Thoracic aorta (tissue), 2 donors: Measurements from ENCODE around the gene FXYD3. TPM values are rescaled to one million over a fixed set of nuclear protein-coding genes. Genes with fewer than 3 reads are reported as not detected.

Experiments
- ATAC-seq: fragments of 150-250 bp; one replicate; pipeline ENCODE4 v1.8.0; 2017; ENCODE audit warnings: low read depth; ENCODE audit not compliant: insufficient number of reproducible peaks, low FRiP score
- DNase-seq: peaks from one replicate; pipeline ENCODE4 v3.0.0-alpha.2; 2020; ENCODE audit warnings: low spot score
- H3K27ac ChIP-seq, 2 donors: fragments of 200-600 bp; sonication (generic); 1 replicate in 1 of 2; 2 replicates in 1 of 2; pipeline ENCODE4 v1.5.1; 2016; ENCODE audit warnings: mild to moderate bottlenecking in 2 of 2, moderate library complexity in 2 of 2
- H3K27me3 ChIP-seq: fragments of 200-600 bp; sonication (generic); replicated peaks from 2 replicates; pipeline ENCODE4 v1.6.0; 2016; ENCODE audit warnings: mild to moderate bottlenecking; ENCODE audit not compliant: insufficient read depth
- H3K36me3 ChIP-seq: fragments of 200-600 bp; sonication (generic); one replicate; pipeline ENCODE4 v1.5.1; 2016
- H3K4me1 ChIP-seq, 2 donors: fragments of 200-600 bp; sonication (generic); 1 replicate in 1 of 2; 2 replicates in 1 of 2; pipeline versions ENCODE4 v1.5.1 to v1.6.0; 2016; ENCODE audit warnings: low read depth in 2 of 2, mild to moderate bottlenecking in 1 of 2; ENCODE audit not compliant: control insufficient read depth in 1 of 2
- H3K4me3 ChIP-seq: fragments of 200-600 bp; sonication (generic); 2 replicates; pipeline ENCODE4 v1.5.1; 2016; ENCODE audit warnings: mild to moderate bottlenecking
- H3K9me3 ChIP-seq: fragments of 200-600 bp; sonication (generic); 2 replicates; pipeline ENCODE4 v1.5.1; 2016
- CTCF ChIP-seq: fragments of 200-600 bp; sonication (generic); IDR thresholded peaks from one replicate; pipeline ENCODE4 v1.5.1; 2019; ENCODE audit warnings: antibody characterized with exemption
- total RNA-seq, 2 donors: library from RNA; depleted of rRNA; stranded (reverse); fragments of >200 nt; gene quantifications; one replicate each; pipeline versions ENCODE4 v1.1.0 to v1.2.3, GENCODE V29; 2016

FXYD3 gene
- total RNA-seq, 2 donors from 2014 or later, result 0.68 to 6.4 TPM

- no peak overlapping the region for H3K27ac ChIP-seq
- H3K9me3 ChIP-seq, result no peaks in the 10 kb centered on the region
- H3K4me3 ChIP-seq, result no peak overlapping the region
- no peaks in the 10 kb centered on the region for H3K36me3 ChIP-seq
- ATAC-seq (no peak), DNase-seq (no peak)
- no peaks in the 10 kb centered on the region for H3K4me1 ChIP-seq
- TF ChIP-seq CTCF, result no peak
- H3K27me3 ChIP-seq, result no peaks in the 10 kb centered on the region
Measured at GRCh38 chr19:35076026-35076370, 39.6 kb upstream of the FXYD3 start.

GRCh38 chr19:35076657-35077056 lies 39.0 kb upstream of the FXYD3 start:
- TF ChIP-seq CTCF, result no peak
- Histone ChIP-seq H3K36me3 (no peaks in the 10 kb centered on the region), H3K27ac (no peak overlapping the region), H3K27me3 (no peaks in the 10 kb centered on the region), H3K9me3 (no peaks in the 10 kb centered on the region), H3K4me1 (no peaks in the 10 kb centered on the region), H3K4me3 (no peak overlapping the region)
- ATAC-seq, result no peak
- DNase-seq, result no peak

- no peak for TF ChIP-seq CTCF
- DNase-seq, result no peak
Measured at GRCh38 chr19:35077411-35078223, 38.0 kb upstream of the FXYD3 start.

GRCh38 chr19:35079826-35080225 lies 35.8 kb upstream of the FXYD3 start:
- Histone ChIP-seq H3K36me3 (no peaks in the 10 kb centered on the region), H3K4me1 (no peaks in the 10 kb centered on the region), H3K4me3 (no peak overlapping the region), H3K27me3 (no peaks in the 10 kb centered on the region), H3K9me3 (no peaks in the 10 kb centered on the region), H3K27ac (no peak overlapping the region)
- ATAC-seq (no peak), DNase-seq (no peak)
- TF ChIP-seq CTCF, result no peak

More at GRCh38 chr19:35077411-35078223, 38.0 kb upstream of the FXYD3 start:
- Histone ChIP-seq H3K4me3 (no peak overlapping the region), H3K27me3 (no peaks in the 10 kb centered on the region), H3K4me1 (no peaks in the 10 kb centered on the region), H3K36me3 (no peaks in the 10 kb centered on the region), H3K9me3 (no peaks in the 10 kb centered on the region), H3K27ac (no peak overlapping the region)
- ATAC-seq, result no peak

DNA sequence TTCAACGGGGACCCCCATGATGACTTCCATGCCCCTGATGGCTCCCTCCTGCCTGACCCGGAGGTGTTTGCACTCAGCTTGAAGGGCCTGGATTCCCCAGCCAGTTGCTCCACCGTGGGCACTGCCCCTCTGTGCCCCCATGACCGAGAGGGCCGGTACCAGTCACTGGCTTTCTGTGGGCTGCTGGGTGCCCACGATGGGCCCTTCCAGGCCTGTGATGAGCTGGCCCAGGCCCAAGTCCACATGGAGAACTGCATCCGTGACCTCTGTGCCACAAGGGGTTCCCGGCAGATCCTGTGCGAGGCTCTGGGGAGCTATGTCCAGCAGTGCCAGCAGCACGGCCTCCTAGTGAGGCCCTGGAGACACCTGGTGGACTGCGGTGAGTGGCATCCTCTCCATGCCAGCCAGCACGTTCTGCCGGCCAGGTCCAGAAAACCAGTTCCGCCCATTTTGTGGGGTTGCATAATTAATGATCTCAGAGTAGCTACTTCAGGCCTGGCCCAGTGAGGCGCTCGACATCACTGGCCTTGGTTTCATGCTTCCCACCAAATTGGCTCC lies 34.9 kb upstream of the FXYD3 start:
- no peak for TF ChIP-seq CTCF
- Histone ChIP-seq H3K27ac (no peak overlapping the region), H3K9me3 (no peaks in the 10 kb centered on the region), H3K4me1 (no peaks in the 10 kb centered on the region), H3K27me3 (no peaks in the 10 kb centered on the region), H3K36me3 (no peaks in the 10 kb centered on the region), H3K4me3 (no peak overlapping the region)
- no peak for DNase-seq
- no peak for ATAC-seq
